HG03354 (cell line): ENCODE results near the gene SF3A2.

Experiments
- ATAC-seq: cut with Tn5 transposase; IDR thresholded peaks from one replicate; pipeline ENCODE4 v1.9.1; 2021; ENCODE audit warnings: mild to moderate bottlenecking; ENCODE audit not compliant: unreplicated experiment, poor library complexity, severe bottlenecking

The SF3A2 gene

GRCh38 chr19:2225415-2226050, 11.1 kb upstream of the SF3A2 start:
- ATAC-seq: no peak

- ATAC-seq: no peak
Measured at GRCh38 chr19:2226051-2226839, 10.4 kb upstream of the SF3A2 start.

GRCh38 chr19:2226840-2227360, 9.7 kb upstream of the SF3A2 start:
- ATAC-seq: no peak

- no peak for ATAC-seq
Measured at GRCh38 chr19:2227415-2228156, 9.0 kb upstream of the SF3A2 start.

GRCh38 chr19:2228157-2229030, 8.2 kb upstream of the SF3A2 start:
- no peak for ATAC-seq

DNA sequence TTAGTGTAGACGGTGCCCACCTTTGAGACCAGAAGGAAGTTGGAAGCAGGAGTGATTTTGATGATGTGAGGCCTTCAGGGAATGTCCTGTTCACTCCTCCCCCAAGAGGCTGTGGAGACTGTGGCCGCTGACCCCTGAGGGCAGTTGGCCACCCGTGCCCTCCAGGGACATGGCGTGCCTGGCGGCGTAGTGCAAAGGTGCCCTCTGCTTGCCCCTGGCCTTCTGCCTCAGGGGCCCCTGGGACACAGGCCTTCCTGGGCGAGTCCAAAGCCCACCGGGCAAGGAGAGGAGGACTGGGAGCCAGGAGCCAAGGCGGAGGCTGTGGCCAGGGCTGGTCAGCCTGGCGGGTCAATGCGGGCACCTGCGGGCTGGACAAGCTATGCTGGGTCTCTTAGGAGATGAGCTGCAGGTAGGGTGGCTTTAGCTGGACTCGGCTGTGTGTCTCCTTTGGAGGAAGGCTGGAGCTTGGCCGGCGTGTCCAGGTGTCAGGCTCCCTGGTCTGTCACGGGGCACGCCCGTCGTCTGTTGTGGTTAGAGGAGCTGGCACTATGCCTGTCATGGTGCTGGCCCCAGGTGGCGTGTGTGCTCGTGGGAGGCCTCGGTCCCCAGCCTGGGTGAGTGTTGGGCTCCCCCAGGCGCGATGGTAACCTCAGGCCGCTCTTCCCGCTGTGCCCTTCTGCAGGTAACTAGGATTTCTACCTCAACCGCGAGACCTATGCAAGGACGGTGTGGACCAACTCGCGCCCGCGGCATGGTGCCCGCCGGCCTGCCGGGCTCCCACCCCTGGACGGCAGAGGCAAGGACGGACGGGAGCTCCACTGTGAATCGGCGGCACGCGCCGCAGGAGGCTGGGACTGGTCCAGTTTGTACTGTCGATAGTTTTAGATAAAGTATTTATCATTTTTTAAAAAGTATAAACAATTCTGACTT, 7.3 kb upstream of the SF3A2 start:
- no peak for ATAC-seq

DNA sequence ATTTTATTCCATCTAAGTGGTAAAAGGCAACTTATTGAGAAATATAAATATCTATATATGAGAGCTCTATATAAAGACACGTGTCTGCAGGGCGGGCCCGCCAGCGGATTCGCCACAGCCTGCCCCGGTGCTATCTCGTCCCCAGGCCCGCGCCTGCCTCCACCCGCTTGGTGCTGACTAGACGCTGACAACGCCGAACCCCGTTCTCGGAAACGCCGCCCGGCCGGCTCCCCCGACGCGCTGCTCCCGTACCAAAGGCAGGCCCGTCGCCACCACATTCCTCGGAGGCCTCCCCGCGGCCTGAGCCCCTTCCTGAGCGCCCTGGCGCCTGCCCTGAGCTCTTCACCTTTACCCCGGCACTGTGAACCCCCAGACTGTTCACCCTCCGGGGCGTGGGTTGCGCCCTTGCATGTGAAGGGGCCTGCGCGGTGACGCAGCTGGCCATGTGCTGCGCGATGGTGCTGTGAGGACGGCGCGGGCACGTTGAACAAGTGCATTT, 6.5 kb upstream of the SF3A2 start:
- no peak for ATAC-seq

GRCh38 chr19:2230807-2231533, 5.7 kb upstream of the SF3A2 start:
- no peak for ATAC-seq

- no peak for ATAC-seq
Measured at GRCh38 chr19:2231621-2232221, 4.9 kb upstream of the SF3A2 start.

DNA sequence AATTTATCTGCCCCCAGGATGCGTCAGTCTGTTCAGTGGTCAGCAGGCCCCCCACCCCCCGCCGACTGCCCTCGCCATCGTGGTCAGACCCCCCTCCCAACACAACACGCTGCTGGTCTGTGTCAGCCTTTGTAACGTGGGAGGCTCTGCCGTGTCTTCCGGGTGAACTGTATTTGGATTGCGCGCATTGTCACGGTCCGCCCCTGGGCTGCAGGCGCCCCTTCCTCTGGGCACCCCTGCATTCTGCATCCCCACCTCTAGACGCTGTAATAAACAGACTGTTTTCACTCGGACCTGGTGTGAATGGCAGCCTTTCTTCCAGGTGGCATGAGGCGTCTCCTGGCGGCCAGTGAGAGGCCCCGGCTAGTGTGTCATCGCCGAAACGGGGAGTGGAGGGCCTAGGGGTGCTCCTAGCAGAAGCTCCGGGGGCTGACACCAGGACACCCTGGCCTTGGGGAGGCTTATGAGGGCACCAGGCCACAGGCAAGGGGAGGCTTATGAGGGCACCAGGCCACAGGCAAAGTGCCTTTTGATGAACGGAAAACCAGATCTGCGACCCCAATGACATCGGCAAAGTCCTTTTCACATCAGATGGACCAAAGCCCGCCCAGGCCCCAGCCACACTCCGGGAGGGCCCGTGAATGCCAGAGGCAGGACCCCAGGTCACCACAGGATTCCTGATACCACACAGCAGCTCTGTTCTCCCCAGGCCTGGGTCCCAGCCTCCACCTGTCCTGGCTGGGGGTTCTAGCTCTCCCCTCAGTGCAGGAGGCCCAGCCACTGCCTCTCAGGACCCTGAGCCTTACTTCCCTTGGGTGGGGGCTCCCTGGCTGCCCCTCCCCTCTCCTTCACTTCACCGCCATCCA, 4.1 kb upstream of the SF3A2 start:
- no peak for ATAC-seq

DNA sequence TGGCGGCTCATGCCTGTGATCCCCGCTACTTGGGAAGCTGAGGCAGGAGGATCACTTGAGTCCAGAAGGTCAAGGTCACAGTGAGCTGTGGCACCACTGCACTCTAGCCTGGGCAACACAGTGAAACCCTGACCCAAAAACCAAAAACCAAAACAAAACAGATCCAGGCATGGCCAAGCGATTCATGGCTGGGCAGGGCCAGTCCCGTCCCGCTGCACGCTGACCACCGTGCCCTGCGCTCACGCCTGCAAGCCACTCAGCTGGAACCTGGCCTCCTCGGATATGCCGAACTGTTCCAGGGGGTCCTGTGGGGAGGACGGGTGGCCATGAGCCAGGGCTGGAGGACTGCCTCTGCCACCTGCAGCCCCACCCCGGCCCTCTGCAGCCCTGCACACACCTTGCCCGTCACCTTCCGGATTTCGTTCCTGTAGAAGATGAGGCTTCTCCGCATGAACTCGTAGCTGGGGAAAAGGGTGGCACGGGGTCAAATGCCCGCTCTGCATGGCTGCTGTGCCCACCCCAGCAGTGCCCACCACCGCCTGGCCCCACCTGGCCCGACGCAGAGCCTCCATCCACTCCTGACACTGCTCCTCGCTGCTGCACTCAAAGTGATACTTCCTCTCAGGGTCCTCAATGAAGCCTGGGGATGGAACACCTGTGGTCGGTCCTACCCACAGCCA, 2.9 kb upstream of the SF3A2 start:
- no peak for ATAC-seq

DNA sequence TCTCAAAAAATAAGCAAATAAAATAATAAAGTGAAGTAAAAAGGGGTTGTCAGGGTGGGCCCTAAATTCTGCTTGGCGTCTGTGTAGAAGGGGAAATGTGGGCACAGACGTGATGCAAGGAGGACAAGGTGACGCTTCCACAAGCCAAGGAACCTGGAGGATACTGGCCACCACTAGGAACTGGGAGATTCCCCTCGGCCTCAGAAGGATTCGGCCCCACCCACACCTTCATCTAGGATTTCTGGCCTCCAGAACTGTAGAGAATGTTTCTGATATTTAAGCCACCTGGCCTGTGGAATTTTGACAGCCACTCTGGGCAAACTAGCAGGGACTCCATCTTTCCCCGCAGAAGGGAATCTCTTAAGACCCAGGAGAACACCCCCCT, 1.6 kb upstream of the SF3A2 start:
- no peak for ATAC-seq

DNA sequence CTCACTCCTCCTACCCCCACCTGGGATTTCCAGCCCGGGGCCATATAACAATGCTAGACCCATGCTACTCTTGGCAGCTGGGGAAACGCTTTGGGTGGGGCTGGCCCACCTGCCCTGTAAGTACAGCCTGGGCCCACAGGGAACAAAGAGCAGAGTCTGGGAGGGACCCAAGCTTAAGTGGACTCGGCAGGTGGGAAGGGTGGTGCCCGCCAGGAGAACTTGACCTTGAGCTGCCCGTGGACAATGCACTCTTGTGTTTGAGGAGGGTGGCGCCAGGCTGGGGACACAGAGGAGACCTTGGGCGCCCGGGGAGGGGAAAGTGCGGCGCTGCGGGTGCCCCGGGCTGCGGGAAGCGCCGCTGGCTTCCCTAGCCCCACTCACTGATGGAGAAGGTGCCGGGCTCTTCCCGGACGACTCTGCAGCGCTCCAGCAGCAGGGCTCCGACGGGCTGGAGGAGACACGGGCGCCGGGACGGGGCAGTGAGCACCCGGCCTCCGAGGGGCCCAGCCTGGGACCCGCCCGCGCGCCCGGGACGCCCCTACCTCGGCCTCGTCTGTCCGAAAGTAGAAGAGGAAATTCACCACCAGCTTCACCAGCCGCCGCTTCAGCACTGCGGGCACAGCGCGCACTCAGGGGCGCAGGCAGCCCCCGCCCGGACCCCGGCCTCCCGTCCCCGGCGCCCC, 1.1 kb upstream of the SF3A2 start:
- peak; percentile 16 for ATAC-seq

DNA sequence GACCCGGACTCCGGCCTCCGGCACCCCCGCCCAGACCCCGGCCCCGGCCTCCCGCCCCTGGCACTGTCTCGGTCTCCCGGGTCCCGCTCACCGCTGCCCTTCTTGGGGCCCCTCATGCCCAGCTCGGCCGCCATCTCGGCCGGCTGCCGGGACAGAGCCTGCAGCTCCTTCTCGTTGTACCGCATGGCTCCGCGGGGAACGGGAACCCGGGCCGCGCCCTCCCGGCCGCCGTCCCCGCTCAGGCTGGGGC, 635 bp upstream of the SF3A2 start:
- ATAC-seq: no peak

GRCh38 chr19:2237051-2237868, 636 bp downstream of the SF3A2 start:
- no peak for ATAC-seq
